HG02798 (cell line): ENCODE results near the gene DDX27.

Experiments used
- ATAC-seq: cut with Tn5 transposase; IDR thresholded peaks from one replicate; pipeline ENCODE4 v1.9.1; 2021; ENCODE audit warnings: mild to moderate bottlenecking; ENCODE audit not compliant: unreplicated experiment, poor library complexity

The DDX27 gene

DNA sequence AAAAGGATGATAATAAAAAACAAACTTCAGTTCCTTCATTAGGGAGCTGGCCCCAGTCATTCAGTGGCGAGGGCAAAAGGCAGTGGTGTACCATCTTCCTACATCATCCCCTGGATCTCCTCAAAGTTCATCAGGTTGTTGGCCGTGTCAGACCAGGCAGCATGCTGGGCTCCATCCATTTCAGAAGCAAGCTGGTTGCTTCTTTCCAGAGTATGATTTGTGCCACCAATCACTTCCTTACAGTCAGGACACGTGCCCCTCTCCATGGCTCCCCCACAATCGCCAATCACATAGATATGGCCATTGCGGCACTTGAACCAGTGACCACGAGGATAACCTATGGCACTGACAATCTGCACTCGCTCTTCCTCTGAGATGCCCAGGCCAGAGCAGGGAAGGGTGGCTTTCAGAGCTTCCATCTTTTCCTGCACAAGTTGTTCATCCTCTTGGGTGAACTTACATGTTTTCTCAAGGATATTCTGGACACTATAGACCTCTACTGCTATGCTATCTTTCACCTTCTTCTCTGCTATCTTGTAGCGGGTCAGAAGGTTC lies 28.0 kb downstream of the DDX27 start:
- no peak for ATAC-seq

DNA sequence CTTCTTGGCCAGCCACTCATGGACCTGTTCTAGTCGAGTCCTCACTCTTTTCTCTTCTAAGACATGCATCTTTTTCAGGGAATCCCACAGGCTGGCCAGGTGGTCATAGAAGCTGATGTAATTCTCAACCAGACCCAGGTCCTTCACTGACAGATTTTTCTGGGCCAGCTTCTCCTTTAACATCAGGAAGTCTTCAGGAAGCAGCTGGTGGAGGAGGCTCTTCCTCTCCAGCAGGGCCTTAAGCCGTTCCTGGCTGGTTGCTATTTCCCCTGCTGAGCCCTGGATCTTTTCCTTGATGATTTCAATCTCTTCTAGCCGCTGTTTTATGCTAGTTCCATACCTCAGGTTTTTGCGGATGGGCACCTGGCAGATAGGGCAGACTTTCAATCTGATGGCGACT lies 28.6 kb downstream of the DDX27 start:
- no peak for ATAC-seq

- ATAC-seq, result no peak
These were observed 29.1 kb downstream of the DDX27 start for GRCh38 chr20:49248301-49248700.

GRCh38 chr20:49248879-49249665 lies 29.9 kb downstream of the DDX27 start:
- ATAC-seq, result no peak

GRCh38 chr20:49252556-49253350 lies 33.5 kb downstream of the DDX27 start:
- ATAC-seq, result no peak

DNA sequence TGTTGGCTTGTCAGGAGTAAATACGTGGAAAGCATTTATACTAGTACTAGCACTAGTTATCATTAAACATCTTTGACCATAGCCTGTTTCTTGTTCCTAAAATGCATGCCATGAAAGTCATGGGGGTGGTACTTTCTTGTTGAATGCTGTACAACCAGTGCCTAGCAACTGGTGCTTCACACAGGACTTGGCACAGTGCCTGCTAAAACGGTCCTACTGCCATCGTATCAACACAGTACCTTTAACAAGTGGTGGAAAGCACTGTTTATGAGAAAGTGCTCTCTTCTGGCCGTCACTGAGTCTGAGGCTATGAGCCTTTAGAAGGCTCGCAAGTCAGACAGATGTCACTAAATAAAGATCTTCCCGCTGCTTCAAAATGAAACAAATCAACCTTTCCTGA lies 37.0 kb downstream of the DDX27 start:
- ATAC-seq, result no peak

DNA sequence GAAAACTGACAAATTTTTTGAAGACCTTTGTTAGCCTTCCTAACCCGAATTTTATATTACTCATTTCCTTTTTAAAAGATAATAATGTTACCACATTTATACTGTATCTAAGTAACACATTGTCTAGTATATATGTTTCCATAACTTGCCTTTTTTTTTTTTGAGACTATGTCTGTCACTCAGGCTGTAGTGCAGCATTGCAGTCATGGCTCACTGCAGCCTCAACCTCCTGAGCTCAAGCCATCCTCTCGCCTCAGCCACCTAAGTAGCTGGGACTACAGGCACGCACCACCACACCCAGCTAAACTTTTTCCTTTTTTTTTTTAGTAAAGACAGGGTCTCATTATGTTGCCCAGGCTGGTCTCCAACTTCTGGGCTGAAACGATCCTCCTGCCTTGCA lies 40.1 kb downstream of the DDX27 start:
- no peak for ATAC-seq

- no peak for ATAC-seq
These were observed 40.6 kb downstream of the DDX27 start for GRCh38 chr20:49259799-49260198.

GRCh38 chr20:49260218-49260617 lies 41.0 kb downstream of the DDX27 start:
- no peak for ATAC-seq

DNA sequence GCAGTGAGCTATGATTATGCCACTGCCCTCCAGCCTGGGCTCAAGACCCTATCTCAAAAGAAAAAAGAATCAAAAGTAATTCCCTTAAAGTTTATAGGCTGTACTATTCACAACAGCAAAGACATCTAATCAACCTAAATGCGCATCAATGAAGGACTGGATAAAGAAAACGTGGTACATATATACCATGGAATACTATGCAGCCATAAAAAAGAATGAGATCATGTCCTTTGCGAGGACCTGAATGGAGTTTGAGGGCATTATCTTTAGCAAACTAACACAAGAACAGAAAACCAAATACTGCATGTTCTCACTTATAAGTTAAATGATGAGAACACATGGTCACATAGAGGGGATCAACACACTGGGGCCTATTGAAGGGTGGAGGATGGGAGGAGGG lies 42.0 kb downstream of the DDX27 start:
- no peak for ATAC-seq

GRCh38 chr20:49262444-49262843 lies 43.2 kb downstream of the DDX27 start:
- no peak for ATAC-seq

- no peak for ATAC-seq
These were observed 48.1 kb downstream of the DDX27 start for GRCh38 chr20:49267327-49267726.

DNA sequence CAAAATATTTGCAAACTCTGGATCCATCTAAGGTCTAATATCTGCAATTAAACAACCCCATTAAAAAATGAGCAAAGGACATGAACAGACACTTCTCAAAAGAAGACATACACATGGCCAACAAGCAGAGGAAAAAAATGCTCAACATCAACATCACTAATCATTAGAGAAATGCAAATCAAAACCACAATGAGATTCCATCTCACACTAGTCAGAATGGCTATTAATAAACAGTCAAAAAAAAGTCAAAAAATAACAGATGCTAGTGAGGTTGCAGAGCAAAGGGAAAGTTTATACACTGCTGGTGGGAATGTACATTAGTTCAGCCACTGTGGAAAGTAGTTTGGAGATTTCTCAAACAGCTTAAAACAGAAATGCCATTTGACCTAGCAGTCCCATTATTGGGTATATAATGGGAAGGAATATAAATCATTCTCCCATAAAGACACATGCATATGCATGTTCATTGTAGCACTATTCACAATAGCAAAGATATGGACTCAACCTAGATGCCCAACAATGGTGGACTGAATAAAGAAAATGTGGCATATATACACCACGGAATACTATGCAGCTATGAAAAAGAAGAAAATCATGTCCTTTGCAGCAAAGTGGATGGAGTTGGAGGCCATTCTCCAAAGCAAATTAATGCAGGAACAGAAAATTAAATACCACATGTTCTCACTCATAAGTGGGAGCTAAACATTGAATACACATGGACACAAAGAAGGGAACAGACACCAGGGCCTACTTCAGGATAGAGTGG lies 49.6 kb downstream of the DDX27 start:
- ATAC-seq, result peak; percentile 41

- ATAC-seq, result no peak
These were observed 51.0 kb downstream of the DDX27 start for GRCh38 chr20:49270177-49270576.

DNA sequence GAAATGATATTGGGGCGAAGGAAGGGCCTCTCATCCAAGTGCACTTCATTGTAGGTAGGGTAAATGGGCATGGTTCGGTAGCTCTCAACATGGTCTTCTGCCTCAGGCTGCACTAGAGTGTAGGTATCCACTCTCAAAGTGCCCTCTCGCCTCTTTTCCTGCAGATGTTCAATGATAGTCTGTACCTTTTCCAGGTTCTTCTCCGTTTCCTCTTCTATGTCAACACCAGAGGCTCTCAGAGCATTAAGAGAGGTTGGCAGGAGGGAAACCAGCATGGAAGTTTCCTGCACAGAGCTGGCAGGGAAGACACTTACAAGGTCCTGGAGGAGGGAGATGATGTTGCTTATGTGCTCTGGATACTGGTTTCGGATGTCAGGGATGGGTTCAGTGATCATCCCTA lies 51.5 kb downstream of the DDX27 start:
- no peak for ATAC-seq

DNA sequence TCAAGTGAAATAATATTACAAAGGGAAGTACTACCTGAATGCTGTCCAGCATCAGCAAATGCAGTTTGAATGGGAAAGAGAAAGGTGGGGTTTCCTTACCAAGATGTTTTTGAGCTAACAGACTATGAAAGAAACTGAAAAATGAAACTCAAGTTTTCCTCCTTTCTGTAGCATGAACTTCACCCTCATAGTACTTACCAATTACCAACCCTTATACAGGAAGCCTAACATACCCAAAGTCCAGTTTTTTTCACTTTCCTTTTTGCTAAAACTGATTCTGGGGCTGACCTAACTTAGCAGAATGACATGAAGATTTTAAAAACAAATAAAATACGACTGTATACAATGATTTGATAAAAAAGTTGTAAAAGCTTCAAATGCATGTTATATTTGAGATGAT lies 53.4 kb downstream of the DDX27 start:
- no peak for ATAC-seq

DNA sequence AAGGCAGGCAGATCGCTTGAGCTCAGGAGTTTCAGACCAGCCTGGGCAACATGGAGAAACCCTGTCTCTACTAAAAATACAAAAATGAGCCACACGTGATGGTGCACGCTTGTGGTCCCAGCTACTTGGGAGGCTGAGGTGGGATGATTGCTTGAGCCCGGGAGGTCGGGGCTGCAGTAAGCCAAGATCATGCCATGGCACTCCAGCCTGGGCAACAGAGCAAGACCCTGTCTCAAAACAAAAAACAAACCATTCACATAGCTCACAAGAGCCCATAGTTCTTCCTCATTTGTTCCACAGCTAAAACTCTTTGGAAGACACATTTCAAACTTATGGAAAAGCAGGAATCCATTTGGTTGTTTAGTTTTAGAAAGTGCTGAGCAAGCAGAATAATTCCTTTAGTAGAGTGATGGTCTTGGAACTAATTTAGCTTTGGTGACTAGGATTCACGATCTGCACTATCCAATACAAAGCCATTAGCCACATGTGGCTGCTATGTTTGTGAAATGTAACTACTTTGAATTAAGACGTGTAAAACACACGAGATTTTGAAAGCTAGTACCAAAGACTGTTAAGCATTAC lies 54.6 kb downstream of the DDX27 start:
- ATAC-seq, result no peak

DNA sequence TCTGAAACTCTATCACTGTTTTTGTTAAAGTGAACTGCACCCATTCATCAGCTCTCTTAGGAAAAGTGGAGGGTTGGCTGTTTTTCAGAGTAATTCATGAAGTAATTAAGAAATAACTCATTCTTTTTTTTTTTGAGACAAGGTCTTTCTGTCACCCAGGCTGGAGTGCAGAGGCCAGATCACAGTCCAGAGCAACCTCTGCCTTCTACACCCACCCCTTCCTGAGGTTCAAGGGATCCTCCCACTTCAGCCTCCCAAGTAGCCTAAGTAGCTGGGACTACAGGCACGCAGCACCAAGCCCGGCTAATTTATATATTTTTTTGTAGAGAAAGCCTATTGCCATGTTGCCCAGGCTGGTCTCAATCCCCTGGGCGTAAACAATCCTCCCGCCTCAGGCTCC lies 56.0 kb downstream of the DDX27 start:
- no peak for ATAC-seq

- no peak for ATAC-seq
These were observed 56.4 kb downstream of the DDX27 start for GRCh38 chr20:49275636-49276035.

GRCh38 chr20:49276161-49276960 lies 57.1 kb downstream of the DDX27 start:
- ATAC-seq, result no peak
